ENCODE results near the gene TBXAS1.

TBXAS1 gene

DNA sequence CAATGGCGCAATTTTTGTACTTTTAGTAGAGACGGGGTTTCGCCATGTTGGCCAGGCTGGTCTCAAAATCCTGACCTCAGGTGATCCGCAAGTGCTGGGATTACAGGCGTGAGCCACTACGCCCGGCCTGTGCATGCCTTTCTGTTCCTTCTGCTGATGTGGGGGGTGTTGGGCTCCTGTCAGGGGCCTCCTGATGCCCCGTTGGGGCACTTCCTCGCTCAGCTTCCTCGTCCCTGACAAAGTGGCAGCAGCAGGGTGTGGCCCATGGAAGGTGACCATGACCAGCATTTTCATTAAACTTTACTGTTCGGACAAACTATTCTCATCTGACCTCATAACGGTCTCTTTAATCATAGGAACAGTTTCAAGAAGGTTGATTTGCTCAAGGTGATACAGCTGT, 69.4 kb downstream of the TBXAS1 start:
- H3F3A ChIP-seq (ENCODE audit: insufficient read depth, low read length): peaks cover 19% of the 10 kb centered on the region
- H3K4me2 ChIP-seq (ENCODE audit: low read depth, low read length): peak overlapping the region; percentile 60
- H4K20me1 ChIP-seq (ENCODE audit: insufficient read depth, low read length): no peaks in the 10 kb centered on the region
- no peak overlapping the region for H2AFZ ChIP-seq (ENCODE audit: low read length)
- H3K79me2 ChIP-seq (ENCODE audit: low read length): no peaks in the 10 kb centered on the region
- H3K36me3 ChIP-seq (replicated peaks; ENCODE audit: insufficient read depth, low read length): no peaks in the 10 kb centered on the region
- no peak overlapping the region for H3K9ac ChIP-seq (ENCODE audit: low read length)
- H3K27me3 ChIP-seq (replicated peaks; ENCODE audit: insufficient read depth, low read length): no peaks in the 10 kb centered on the region
- no peak overlapping the region for H3K4me3 ChIP-seq (ENCODE audit: low read length)
- no peak overlapping the region; the same call in 1 of the 2 replicates for H3K27ac ChIP-seq (ENCODE audit: low read length)
- TF ChIP-seq EZH2phosphoT487 (IDR thresholded peaks at IDR 0.05; ENCODE audit: low read length) (no peak), EZH2 (optimal IDR thresholded peaks at IDR 0.05; ENCODE audit: low read depth, low read length) (no peak)
- TF ChIP-seq, protein P1, sequence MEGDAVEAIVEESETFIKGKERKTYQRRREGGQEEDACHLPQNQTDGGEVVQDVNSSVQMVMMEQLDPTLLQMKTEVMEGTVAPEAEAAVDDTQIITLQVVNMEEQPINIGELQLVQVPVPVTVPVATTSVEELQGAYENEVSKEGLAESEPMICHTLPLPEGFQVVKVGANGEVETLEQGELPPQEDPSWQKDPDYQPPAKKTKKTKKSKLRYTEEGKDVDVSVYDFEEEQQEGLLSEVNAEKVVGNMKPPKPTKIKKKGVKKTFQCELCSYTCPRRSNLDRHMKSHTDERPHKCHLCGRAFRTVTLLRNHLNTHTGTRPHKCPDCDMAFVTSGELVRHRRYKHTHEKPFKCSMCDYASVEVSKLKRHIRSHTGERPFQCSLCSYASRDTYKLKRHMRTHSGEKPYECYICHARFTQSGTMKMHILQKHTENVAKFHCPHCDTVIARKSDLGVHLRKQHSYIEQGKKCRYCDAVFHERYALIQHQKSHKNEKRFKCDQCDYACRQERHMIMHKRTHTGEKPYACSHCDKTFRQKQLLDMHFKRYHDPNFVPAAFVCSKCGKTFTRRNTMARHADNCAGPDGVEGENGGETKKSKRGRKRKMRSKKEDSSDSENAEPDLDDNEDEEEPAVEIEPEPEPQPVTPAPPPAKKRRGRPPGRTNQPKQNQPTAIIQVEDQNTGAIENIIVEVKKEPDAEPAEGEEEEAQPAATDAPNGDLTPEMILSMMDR (IDR thresholded peaks at IDR 0.05; ENCODE audit: low read length): no peak
- no peaks in the 10 kb centered on the region for H3K9me3 ChIP-seq (replicated peaks; ENCODE audit: insufficient read depth, low read length)
- no peaks in the 10 kb centered on the region for H3K9me2 ChIP-seq (replicated peaks; ENCODE audit: insufficient read depth, low read length)
- peaks cover 36% of the 10 kb centered on the region for H3K4me1 ChIP-seq (ENCODE audit: low read length)
- no peak for DNase-seq

GRCh38 chr7:139899328-139899955, 70.4 kb downstream of the TBXAS1 start:
- Histone ChIP-seq H3K9me2 (replicated peaks; ENCODE audit: insufficient read depth, low read length) (no peaks in the 10 kb centered on the region), H3K4me3 (ENCODE audit: low read length) (0 out of 2 replicates have a peak overlapping the region, but pooled peaks have one; percentile 2), H4K20me1 (ENCODE audit: insufficient read depth, low read length) (no peaks in the 10 kb centered on the region), H3K4me1 (ENCODE audit: low read length) (peaks cover 36% of the 10 kb centered on the region), H2AFZ (ENCODE audit: low read length) (peak overlapping the region; percentile 45), H3K36me3 (replicated peaks; ENCODE audit: insufficient read depth, low read length) (no peaks in the 10 kb centered on the region), H3K79me2 (ENCODE audit: low read length) (no peaks in the 10 kb centered on the region), H3K9me3 (replicated peaks; ENCODE audit: insufficient read depth, low read length) (no peaks in the 10 kb centered on the region), H3K4me2 (ENCODE audit: low read depth, low read length) (peak overlapping the region; percentile 60), H3K27ac (ENCODE audit: low read length) (peak overlapping the region; percentile 60; the same call in 1 of the 2 replicates), H3K9ac (ENCODE audit: low read length) (peak overlapping the region; percentile 2; the same call in 1 of the 2 replicates), H3F3A (ENCODE audit: insufficient read depth, low read length) (peaks cover 19% of the 10 kb centered on the region), H3K27me3 (replicated peaks; ENCODE audit: insufficient read depth, low read length) (no peaks in the 10 kb centered on the region)
- TF ChIP-seq, protein P1 (IDR thresholded peaks at IDR 0.05; ENCODE audit: low read length): no peak
- no peak for TF ChIP-seq EZH2 (optimal IDR thresholded peaks at IDR 0.05; ENCODE audit: low read depth, low read length)
- TF ChIP-seq EZH2phosphoT487 (IDR thresholded peaks at IDR 0.05; ENCODE audit: low read length): no peak
- peak; percentile 78 for DNase-seq

GRCh38 chr7:139900326-139900725, 71.3 kb downstream of the TBXAS1 start:
- peaks cover 19% of the 10 kb centered on the region for H3F3A ChIP-seq (ENCODE audit: insufficient read depth, low read length)
- H3K36me3 ChIP-seq (replicated peaks; ENCODE audit: insufficient read depth, low read length): no peaks in the 10 kb centered on the region
- H3K27me3 ChIP-seq (replicated peaks; ENCODE audit: insufficient read depth, low read length): no peaks in the 10 kb centered on the region
- H3K4me2 ChIP-seq (ENCODE audit: low read depth, low read length): peak overlapping the region; percentile 60
- no peak for TF ChIP-seq EZH2phosphoT487 (IDR thresholded peaks at IDR 0.05; ENCODE audit: low read length)
- TF ChIP-seq, protein P1 (IDR thresholded peaks at IDR 0.05; ENCODE audit: low read length): no peak
- no peak for TF ChIP-seq EZH2 (optimal IDR thresholded peaks at IDR 0.05; ENCODE audit: low read depth, low read length)
- no peak overlapping the region for H3K4me3 ChIP-seq (ENCODE audit: low read length)
- no peaks in the 10 kb centered on the region for H3K79me2 ChIP-seq (ENCODE audit: low read length)
- no peak overlapping the region for H3K9ac ChIP-seq (ENCODE audit: low read length)
- no peaks in the 10 kb centered on the region for H4K20me1 ChIP-seq (ENCODE audit: insufficient read depth, low read length)
- peak overlapping the region; percentile 60; the same call in 1 of the 2 replicates for H3K27ac ChIP-seq (ENCODE audit: low read length)
- no peaks in the 10 kb centered on the region for H3K9me2 ChIP-seq (replicated peaks; ENCODE audit: insufficient read depth, low read length)
- H2AFZ ChIP-seq (ENCODE audit: low read length): no peak overlapping the region
- no peak for DNase-seq
- H3K4me1 ChIP-seq (ENCODE audit: low read length): peaks cover 36% of the 10 kb centered on the region
- no peaks in the 10 kb centered on the region for H3K9me3 ChIP-seq (replicated peaks; ENCODE audit: insufficient read depth, low read length)
